Stimulated activated CD8-positive, alpha-beta memory T cell treated with anti-CD3 and anti-CD28 coated beads, Interleukin-7, amount 100 ng/mL, for 1 hour (primary cell): ENCODE measurements around the gene ELOVL5.
"Not testable (repeated sequence)": the region's sequence is repeated elsewhere in the genome, so short reads cannot be mapped to it uniquely, and the experiment has no call there.

Source experiments
- DNase-seq, 2 donors: peaks; one replicate each; pipeline ENCODE4 v3.0.0-alpha.2; 2020; ENCODE audit warnings: low read depth in 2 of 2

Gene ELOVL5

GRCh38 chr6:53305506-53306005 is 43.2 kb downstream of the ELOVL5 start:
- DNase-seq: not testable (repeated sequence)

DNA sequence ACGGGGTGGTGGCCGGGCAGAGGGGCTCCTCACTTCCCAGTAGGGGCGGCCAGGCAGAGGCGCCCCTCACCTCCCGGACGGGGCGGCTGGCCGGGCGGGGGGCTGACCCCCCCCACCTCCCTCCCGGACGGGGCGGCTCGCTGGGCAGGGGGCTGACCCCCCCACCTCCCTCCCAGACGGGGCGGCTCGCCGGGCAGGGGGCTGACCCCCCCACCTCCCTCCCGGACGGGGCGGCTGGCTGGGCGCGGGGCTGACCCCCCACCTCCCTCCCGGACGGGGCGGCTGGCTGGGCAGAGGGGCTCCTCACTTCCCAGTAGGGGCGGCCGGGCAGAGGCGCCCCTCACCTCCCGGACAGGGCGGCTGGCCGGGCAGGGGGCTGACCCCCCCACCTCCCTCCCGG is 43.8 kb downstream of the ELOVL5 start:
- DNase-seq: not testable (repeated sequence)

DNA sequence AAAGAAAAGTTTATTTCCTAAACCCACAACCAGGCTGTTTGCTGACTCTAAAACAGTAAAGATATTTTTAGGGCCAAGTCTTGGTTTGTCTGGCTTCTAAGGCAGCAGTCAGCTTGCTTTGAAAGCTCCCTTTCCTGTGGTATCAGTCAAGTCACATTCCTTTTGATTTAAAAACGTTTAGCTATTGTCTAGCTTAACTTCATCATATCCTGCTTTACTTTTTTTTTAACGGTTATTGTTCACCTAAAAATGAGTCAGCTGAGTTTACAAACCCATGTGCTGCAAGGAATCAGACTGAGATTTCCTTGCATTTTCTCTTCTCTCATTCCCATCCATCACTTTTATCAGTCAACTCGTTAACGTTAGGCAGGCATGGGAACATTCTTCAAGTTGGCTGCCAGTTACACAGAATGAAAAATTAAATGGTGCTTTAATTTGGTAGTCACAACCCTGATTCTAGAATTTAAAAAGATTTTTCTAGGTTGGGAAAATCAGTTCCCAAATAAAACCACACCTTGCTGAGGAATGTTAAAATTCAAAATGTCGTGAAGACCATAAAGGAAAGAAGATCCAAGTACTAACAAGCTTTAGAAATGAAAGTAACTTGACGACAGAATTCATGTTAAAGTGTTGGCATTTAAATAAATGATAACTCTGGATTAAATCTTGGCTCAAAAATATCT is 45.9 kb downstream of the ELOVL5 start:
- DNase-seq: no peak

DNA sequence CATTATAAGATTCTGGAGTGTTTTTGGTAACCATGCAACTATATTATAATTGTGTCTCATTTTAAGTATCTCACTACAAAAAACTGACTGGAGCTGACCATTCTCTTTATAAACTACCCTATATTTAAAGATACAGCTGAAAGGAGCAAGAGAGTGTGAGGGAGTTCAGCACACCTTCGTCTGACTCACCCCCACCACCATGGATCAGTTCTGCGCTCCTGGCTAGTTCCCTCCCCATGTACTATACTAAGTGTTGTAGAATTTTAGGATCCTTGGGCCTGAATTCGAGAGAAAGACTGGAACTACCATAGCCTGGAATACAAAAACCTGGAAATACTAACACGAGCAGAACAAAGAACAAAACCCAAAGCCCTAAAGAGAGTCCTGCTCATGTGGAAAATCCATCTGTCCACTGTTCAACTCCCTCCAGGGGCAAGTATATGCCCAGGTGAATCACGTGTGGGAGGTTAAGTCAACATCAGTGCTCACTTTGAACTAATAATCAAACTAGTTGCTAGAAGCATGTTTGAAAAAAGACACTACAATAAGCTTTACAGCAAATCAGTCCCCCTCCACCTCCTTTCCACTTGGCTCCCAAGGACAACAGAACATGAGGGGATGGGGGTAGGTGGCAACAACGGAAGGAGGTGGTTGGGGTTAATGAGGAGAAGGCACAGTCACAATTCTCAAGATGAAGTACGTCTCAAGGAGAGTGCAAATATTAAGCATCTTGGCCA is 46.8 kb downstream of the ELOVL5 start:
- no peak for DNase-seq

DNA sequence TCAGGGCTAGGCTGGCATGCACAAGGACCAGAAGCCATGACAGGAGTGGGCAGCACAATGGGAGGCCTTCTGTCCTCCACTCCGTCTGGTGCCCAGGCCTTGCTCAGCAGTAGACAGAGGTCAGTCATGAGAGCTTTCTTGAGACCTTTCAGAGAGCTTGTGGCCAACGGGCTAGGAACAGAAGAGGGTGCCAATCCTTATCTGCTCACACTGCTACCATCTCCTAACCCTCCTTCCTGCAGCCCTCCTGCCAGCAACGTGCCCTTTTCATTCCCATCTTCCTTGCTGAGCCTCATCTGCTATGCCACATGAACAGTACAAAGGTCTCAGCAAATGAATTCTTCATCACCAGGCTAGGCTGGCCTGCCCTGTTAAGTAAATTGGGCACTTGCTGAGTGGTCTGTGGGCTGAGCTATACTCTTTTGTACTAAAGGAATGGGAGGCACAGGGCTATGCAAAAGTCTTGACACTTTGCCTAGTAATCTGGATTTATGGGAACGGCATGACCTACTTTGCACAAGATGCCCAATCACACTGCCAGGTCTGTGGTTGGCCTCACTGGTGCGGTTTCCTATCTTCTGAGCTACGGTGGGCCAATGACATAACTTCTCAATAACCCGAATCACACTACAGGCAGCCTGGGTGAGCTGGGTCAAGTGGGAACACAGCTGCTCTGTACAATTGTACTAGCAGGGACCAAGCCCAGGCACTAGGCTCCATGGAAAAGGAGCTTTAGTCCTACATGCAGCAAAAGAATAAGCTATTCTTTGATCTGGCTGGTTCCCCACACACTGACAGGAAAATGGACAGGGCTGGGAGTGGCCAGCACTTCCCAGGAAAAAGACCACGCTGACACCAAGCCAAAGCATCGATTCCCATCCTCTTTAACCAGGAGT is 47.8 kb downstream of the ELOVL5 start:
- DNase-seq: no peak

- DNase-seq: no peak
These were observed 49.3 kb downstream of the ELOVL5 start for GRCh38 chr6:53299331-53300005.

GRCh38 chr6:53297004-53297403 is 51.7 kb downstream of the ELOVL5 start:
- DNase-seq: no peak

DNA sequence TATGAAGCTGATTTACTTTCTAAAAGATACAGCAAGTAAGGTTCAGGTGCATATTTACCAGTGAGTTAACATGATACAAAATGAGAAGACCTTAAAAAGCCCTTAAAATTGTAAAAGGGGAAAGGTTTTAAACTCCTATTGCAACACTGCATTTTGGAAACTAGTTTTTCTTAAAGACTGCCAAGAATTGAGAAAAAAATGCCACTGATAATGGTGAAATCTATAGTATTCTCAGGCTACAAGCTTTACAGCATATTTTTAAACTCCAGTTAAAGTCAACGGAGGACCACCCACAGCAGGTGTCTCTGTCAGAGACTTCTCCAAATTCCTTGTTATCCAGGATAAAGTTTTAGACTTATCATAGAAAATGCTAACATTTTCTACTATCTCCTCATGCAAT is 53.6 kb downstream of the ELOVL5 start:
- DNase-seq: no peak

GRCh38 chr6:53294611-53295010 is 54.1 kb downstream of the ELOVL5 start:
- DNase-seq: no peak

GRCh38 chr6:53294095-53294494 is 54.7 kb downstream of the ELOVL5 start:
- DNase-seq: peak in 1 of 2 donors; percentile 21

DNA sequence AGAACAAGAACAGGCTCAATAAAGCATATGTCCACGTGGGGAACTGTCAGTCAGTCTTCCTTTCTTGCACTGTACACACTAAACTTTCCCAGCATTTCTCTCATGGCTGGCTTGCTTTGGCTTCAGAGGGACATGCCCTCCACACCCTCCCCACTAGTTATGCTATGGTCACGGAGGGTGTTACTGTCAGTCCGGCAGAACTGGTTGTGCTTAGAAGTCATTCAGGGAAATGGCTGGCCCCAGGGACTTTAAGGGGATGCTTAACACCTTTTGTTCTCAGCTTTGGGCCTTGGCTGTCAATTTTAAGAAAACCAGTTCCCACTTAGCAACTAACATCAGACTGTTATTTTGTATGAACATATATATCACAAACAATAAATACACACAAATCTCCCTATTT is 55.1 kb downstream of the ELOVL5 start:
- no peak for DNase-seq

GRCh38 chr6:53290537-53291510 is 57.9 kb downstream of the ELOVL5 start:
- no peak for DNase-seq

DNA sequence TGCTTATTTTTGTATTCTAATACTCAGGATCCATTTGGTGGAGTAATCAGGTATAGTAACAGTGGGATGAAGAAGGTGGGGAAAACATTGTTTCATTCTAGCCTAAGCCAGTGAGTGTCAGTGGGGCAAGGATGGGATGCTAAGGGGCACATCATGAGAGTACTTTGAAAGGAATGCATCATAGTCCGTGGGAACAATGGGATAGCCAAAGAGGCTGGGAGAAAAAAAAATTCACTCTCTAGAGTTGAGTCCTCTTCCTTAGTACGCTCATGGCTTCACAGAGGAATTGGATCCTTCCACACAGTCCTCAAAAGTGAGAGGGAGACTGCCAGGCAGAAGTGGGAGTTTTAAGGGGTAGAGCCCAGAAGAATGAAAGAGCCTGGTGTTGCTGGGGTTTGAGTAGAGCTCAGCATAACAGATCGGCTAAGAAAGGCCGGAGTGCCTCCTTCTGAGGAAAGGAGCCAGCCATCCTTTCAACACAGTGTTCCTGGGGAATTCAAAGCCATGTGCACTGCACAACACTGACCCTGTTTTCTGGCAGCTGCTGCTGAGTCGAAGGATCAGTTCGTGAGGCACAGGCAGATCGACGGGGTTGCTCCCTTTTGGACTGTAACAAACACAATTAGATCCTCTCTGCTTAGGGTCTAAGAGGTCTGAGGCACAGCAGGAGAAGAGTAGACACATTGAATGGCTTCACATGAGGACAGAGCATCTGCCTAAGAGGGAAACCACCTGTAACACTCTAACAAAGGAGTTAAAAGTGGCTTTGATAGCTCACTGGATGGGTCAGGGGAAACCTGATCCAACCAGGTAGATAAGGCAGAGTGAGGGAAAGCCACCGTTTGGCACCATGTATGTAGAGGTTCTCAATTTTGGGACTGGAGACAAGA is 61.2 kb downstream of the ELOVL5 start:
- no peak for DNase-seq

DNA sequence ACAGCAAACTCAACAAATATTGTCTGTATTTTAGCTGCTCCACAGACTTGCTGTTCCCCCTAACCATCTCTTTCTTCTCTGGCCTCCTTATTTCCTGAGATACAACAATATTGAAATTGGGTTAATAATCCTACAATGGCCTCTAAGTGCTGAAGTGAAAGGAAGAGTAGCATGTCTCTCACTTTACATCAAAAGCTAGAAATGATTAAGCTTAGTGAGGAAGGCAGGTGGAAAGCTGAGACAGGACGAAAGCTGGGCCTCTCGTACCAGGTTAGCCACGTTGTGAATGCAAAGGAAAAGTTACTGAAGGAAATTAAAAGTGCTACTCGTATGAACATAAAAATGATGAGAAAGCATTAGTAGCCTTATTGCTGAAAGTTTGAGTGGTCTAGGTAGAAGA is 63.8 kb downstream of the ELOVL5 start:
- no peak for DNase-seq

DNA sequence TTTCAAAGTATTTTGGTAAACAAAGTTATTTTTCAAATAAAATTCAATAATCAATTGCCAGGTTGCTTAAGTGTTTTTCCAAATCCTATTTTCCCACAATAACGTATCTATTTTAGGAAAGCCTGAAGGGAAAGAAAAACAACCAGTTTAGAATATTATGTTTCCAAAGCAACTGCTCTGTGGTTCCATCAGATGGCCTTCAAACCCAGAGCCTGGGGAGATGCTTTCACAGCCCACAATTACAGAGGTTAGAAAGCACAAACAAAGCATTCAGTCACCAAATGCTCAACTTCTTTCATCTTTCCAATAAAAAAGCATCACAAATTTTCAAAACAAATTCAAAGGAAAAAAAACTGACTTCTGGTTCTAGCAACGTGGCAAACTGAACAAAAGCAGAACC is 66.0 kb downstream of the ELOVL5 start:
- DNase-seq: no peak

GRCh38 chr6:53282234-53282633 is 66.5 kb downstream of the ELOVL5 start:
- DNase-seq: no peak

DNA sequence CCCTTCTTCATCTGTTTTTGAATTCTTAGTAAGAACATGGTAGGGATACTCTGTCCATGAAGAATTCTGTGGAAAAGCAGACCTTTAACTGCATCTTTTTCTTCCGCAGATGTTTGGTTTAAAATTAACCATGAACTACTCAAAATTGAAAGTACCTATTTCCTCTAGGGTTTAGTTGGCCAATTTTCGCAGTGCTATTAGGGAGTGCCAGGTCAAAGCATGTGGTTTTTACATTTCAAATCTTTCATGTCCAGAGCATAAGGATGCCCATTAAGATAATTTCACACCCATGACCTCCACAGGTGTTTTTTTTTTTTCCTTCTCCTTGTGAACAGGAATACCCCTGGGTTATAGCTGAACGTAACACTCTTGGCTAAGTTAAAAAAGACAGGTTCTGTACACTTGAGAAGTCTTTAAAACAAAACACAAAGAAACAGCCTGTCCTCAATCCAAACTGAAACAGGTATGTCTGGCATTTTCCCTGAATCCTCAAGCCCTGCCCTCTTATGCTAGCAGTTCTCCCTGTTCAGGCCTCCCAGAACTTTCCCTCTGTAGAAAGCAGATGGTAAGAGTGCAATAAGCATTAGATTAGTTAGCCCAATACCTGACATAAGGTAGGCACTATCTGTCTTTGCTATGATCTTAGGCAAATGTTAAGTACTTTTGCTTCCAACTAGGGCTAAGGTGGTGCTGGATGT is 67.1 kb downstream of the ELOVL5 start:
- DNase-seq: no peak

- no peak for DNase-seq
These were observed 68.5 kb downstream of the ELOVL5 start for GRCh38 chr6:53280207-53280606.

DNA sequence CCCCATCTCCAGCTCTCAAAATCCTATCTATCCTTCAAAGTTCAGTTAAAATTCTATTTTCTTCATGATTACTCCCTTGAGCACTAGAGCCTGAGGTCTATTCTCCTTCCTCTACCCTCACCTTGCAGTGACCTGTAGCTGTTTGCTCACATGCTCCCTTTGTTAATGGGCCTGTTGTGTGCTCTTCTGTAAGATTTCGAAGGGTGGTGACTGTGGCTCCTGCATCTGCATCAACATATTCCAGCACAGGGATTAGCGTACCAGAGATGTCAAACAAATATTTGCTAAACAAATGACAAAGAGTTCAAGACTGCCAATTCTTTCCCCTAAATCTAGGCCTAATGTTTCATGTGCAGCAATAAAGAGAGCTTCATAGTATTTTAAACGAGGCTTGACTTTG is 69.5 kb downstream of the ELOVL5 start:
- DNase-seq: no peak
